Peyer's patch (tissue), 4 donors: Measurements from ENCODE around the gene COQ3.

ENCODE experiments used
- CTCF ChIP-seq, 6 experiments: fragments of 450-650 bp in 4 of 6; fragments of 200-600 bp in 2 of 6; sonication (generic) in 1 of 6; IDR thresholded peaks; one replicate each; pipeline ENCODE4 v1.5.1; 2017 to 2019; ENCODE audit warnings: antibody characterized with exemption in 6 of 6, mild to moderate bottlenecking in 3 of 6, moderate library complexity in 1 of 6
- POLR2A ChIP-seq, 2 donors: fragments of 450-650 bp; IDR thresholded peaks; one replicate each; pipeline ENCODE4 v1.5.1; 2017; ENCODE audit warnings: antibody characterized with exemption in 2 of 2, mild to moderate bottlenecking in 2 of 2, moderate library complexity in 2 of 2

- no peak for TF ChIP-seq CTCF (IDR thresholded peaks at IDR 0.05)
- no peak for TF ChIP-seq POLR2A (IDR thresholded peaks at IDR 0.05)
Observed at GRCh38 chr6:99397287-99397686, 3.3 kb upstream of the COQ3 start.
